AG09309 (cell line): ENCODE measurements around the gene CTDSPL.

Source experiments
- DNase-seq: peaks from one replicate; pipeline ENCODE4 v3.0.0-alpha.2; 2010; ENCODE audit warnings: low read depth
- H3K4me3 ChIP-seq: 2 replicates; pipeline ENCODE4 v1.5.1; 2011; ENCODE audit warnings: mild to moderate bottlenecking, low read depth, low read length, moderate library complexity; ENCODE audit not compliant: control insufficient read depth
- TF ChIP-seq, protein P1 (sequence below): IDR thresholded peaks from 2 replicates; pipeline ENCODE4 v1.5.1; 2011; ENCODE audit warnings: mild to moderate bottlenecking, low read depth, low read length, inconsistent platforms; ENCODE audit not compliant: insufficient read depth, control insufficient read depth; ENCODE audit errors: missing control alignments

Gene CTDSPL

DNA sequence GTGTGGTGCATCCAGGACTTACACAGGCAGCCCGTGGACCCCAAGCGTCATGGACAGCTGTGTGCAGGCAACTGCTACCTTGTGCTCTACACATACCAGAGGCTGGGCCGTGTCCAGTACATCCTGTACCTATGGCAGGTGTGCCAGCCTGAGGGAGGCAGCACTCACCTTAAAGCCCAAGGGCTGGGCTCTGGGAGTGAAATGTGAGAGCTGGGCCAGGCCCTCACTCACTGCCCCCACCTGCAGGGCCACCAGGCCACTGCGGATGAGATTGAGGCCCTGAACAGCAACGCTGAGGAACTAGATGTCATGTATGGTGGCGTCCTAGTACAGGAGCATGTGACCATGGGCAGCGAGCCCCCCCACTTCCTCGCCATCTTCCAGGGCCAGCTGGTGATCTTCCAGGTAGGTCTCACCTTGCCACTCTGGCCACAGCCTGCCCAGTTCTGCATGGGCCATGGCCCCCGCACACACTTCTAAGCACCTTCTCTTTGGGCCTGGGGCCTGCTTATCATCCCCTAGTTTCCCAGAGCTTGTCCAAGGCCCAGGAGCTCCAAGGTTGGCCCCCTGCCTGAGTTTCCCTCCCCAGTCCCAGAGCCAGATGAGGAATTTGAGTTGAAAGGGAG is 139.9 kb downstream of the CTDSPL start:
- TF ChIP-seq, protein P1, sequence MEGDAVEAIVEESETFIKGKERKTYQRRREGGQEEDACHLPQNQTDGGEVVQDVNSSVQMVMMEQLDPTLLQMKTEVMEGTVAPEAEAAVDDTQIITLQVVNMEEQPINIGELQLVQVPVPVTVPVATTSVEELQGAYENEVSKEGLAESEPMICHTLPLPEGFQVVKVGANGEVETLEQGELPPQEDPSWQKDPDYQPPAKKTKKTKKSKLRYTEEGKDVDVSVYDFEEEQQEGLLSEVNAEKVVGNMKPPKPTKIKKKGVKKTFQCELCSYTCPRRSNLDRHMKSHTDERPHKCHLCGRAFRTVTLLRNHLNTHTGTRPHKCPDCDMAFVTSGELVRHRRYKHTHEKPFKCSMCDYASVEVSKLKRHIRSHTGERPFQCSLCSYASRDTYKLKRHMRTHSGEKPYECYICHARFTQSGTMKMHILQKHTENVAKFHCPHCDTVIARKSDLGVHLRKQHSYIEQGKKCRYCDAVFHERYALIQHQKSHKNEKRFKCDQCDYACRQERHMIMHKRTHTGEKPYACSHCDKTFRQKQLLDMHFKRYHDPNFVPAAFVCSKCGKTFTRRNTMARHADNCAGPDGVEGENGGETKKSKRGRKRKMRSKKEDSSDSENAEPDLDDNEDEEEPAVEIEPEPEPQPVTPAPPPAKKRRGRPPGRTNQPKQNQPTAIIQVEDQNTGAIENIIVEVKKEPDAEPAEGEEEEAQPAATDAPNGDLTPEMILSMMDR, result no peak
- DNase-seq, result no peak
- H3K4me3 ChIP-seq, result no peak overlapping the region

DNA sequence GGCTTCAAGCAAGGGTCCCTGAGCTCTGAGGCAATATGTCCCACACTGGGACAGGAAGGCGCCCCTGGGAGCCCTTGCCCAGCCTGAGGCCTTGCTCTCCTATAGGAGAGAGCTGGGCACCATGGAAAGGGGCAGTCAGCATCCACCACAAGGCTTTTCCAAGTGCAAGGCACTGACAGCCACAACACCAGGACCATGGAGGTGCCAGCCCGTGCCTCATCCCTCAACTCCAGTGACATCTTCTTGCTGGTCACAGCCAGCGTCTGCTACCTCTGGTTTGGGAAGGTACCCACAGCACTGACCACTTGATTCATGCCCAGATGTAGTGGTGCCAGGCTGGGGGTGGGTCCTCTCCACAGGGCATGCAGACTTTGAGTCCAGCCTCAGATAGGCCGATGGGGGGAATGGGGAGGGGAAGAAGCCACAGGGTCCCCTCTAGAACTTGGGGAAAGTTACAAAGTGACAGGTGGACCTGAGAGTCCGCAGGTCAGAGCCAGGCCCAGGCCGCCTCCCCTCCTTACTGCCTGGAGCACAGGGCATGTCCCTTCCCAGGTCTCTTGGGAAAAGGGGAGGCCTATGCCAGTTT is 140.7 kb downstream of the CTDSPL start:
- DNase-seq, result no peak
- TF ChIP-seq, protein P1, result no peak
- H3K4me3 ChIP-seq, result no peak overlapping the region

- no peak for DNase-seq
- TF ChIP-seq, protein P1, result no peak
- no peak overlapping the region for H3K4me3 ChIP-seq
These were observed 141.3 kb downstream of the CTDSPL start for GRCh38 chr3:38002940-38003339.

DNA sequence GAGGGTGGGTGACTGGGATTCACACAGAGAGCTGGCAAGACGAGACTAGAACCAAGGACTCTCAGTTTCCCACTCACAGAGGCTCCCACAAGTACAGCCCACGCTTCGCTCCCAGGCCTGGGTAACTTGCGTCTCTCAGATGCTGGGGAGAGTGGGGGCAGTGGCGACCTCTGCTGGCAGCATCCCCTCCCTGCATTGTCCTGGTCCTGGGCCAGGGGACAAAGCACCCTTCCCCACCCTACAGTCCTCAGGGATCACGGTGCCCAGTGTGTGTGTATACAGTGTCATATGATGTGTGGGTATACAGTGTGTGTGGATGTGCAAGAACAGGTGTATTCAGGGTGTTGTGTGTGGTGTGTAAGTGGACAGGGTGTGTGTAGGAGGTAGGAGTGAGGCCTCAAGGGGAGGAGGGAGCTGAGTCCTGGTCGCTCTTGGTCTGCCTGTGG is 141.7 kb downstream of the CTDSPL start:
- TF ChIP-seq, protein P1, result peak; percentile 87
- no peak overlapping the region for H3K4me3 ChIP-seq
- no peak for DNase-seq

- no peak overlapping the region for H3K4me3 ChIP-seq
These were observed 142.2 kb downstream of the CTDSPL start for GRCh38 chr3:38003817-38004414.

DNA sequence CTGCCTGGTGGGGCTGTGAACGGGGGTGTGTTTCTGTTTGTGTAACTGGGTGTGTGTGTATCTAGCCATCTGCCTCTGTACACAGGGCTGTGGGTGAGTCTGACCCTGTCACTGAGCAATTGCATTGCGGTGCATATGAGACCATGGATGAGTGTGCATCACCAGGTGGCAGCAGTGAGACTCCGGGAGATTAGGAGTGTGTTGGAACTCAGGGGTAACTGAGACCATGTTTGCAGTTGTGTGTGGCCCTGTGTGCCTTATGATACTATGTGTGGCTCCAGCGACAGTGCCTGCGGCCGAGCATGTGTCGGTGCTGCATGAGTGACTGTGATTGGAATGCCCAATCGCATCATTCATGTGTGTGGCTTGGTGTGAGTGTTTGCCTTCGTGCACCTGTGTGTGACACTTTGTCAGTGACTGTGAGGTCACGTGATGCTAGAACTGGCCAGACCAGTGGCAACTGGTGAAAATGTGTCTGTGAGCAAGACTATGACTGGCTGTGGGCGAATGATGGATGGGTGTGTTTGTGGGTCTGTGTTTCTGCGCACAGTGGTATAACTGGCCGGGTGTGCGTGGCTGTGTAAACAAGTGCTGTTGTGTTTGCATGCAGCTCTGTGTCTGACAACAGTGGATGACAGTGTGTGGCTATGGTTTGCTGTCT is 142.9 kb downstream of the CTDSPL start:
- no peak for DNase-seq
- TF ChIP-seq, protein P1, result peak; percentile 82
- no peak overlapping the region for H3K4me3 ChIP-seq

More at GRCh38 chr3:38003817-38004414, 142.2 kb downstream of the CTDSPL start:
- DNase-seq, result no peak
- TF ChIP-seq, protein P1, result no peak
